Effector memory CD4-positive, alpha-beta T cell (primary cell): Measurements from ENCODE around the gene NFKBIE.

Source experiments
- DNase-seq, 3 donors: peaks; one replicate each; pipeline ENCODE4 v3.0.0-alpha.2; 2020
- H3K27ac ChIP-seq: 2 replicates; pipeline ENCODE4 v1.7.0; 2013; ENCODE audit warnings: mild to moderate bottlenecking, low read length, moderate library complexity; ENCODE audit not compliant: insufficient read depth, poor library complexity, severe bottlenecking
- H3K27me3 ChIP-seq: replicated peaks from 2 replicates; pipeline ENCODE4 v1.7.0; 2013; ENCODE audit warnings: mild to moderate bottlenecking, low read length; ENCODE audit not compliant: insufficient read depth, control insufficient read depth, poor library complexity, severe bottlenecking
- H3K36me3 ChIP-seq: 2 replicates; pipeline ENCODE4 v1.7.0; 2013; ENCODE audit warnings: mild to moderate bottlenecking, low read length, moderate library complexity; ENCODE audit not compliant: control insufficient read depth, insufficient read depth
- H3K4me1 ChIP-seq: 2 replicates; pipeline ENCODE4 v1.7.0; 2013; ENCODE audit warnings: low read length, mild to moderate bottlenecking; ENCODE audit not compliant: control insufficient read depth, insufficient read depth, poor library complexity, severe bottlenecking
- H3K4me3 ChIP-seq: 2 replicates; pipeline ENCODE4 v1.7.0; 2013; ENCODE audit warnings: low read length, low read depth, mild to moderate bottlenecking; ENCODE audit not compliant: insufficient read depth, poor library complexity, severe bottlenecking
- H3K9me3 ChIP-seq: 2 replicates; pipeline ENCODE4 v1.7.0; 2013; ENCODE audit warnings: mild to moderate bottlenecking, low read length, moderate library complexity; ENCODE audit not compliant: control insufficient read depth

The NFKBIE gene

DNA sequence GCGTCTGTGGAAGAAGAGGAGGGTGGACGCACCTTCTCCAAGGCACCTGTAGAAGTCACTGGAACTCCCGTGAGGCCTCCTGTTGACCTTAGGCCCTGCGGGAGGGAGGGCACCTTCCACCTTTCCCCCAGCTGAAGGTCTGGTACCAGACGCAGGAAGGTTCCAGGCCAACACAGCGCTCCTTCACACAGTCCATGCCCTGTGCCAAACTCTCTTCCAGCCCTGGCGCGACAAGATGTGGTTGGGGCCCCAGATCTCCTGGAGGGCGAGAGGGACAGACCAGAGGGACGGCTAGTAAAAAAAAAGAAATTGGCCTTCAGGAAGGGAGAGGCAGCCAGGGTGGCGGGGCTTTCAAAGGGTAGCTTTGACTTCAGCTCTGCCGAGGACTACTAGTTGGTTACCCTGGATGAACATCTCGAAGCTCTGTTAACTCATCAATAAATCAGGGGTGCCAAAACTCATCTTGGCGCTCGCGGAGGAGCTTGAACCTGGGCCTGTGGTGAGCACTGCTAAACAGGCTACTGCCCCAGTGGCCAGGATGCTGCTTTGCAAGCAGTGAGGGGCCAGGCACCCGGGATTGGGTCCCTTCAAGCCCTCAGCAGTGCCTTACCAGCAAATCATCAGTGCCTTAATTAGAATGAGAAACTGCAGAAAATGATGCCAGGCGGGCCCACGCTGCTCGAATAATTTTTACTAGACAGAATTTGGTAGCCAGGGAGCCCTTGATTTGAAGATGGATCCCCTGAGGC is 32.9 kb upstream of the NFKBIE start:
- Histone ChIP-seq H3K27ac (no peak overlapping the region), H3K4me1 (peaks cover 12% of the 10 kb centered on the region), H3K36me3 (peaks cover 26% of the 10 kb centered on the region), H3K4me3 (peak overlapping the region; percentile 59), H3K27me3 (peaks cover 28% of the 10 kb centered on the region), H3K9me3 (no peaks in the 10 kb centered on the region)
- no peak for DNase-seq

DNA sequence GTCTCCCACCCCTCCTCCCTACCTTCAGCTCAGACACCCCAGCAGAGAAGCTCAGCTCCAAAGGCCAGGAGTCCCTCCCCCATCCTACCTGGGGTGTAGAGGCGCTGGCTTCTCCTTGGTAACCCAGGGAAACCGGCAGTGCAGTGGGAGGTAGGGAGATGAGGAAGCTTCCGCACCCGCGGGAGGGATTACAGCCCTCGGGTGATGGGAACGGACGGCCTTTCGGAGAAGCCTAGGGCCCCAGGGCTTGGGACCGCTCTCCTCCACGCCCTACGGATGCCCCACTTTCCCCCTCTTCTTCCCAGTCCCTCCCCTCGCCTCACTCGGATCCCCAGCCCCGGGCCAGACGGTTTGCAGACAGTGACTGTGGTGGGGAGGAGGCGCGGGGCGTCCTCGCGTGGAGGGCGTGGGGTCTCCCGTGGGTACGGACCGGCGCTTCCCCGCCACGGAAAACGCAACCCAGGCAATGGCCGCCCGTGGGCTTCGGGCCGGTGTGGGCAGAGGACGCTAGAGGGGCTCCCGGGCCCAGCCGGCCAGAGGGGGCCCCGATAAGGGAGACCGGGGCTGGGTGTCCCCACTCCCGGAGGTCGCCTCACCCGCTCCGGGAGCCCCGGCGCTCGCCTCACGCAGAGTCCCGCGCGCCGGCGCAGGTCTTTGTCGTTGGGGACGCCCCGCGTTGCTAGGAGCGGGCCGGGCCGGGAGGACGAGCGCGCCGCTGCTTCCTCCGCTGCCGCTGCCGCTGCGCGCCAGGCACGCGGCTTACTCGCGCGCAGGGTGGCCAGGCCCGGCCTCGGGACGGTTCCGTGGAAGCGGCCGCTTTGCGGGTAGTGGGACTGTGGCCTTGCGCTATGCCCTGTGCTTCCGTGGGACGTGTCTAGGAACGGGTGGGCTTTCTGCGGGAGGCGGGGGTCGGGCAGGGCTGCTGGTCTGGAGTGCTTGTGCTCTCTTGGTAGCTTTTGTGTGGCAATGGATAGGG is 32.0 kb upstream of the NFKBIE start:
- peaks cover 28% of the 10 kb centered on the region for H3K27me3 ChIP-seq

DNA sequence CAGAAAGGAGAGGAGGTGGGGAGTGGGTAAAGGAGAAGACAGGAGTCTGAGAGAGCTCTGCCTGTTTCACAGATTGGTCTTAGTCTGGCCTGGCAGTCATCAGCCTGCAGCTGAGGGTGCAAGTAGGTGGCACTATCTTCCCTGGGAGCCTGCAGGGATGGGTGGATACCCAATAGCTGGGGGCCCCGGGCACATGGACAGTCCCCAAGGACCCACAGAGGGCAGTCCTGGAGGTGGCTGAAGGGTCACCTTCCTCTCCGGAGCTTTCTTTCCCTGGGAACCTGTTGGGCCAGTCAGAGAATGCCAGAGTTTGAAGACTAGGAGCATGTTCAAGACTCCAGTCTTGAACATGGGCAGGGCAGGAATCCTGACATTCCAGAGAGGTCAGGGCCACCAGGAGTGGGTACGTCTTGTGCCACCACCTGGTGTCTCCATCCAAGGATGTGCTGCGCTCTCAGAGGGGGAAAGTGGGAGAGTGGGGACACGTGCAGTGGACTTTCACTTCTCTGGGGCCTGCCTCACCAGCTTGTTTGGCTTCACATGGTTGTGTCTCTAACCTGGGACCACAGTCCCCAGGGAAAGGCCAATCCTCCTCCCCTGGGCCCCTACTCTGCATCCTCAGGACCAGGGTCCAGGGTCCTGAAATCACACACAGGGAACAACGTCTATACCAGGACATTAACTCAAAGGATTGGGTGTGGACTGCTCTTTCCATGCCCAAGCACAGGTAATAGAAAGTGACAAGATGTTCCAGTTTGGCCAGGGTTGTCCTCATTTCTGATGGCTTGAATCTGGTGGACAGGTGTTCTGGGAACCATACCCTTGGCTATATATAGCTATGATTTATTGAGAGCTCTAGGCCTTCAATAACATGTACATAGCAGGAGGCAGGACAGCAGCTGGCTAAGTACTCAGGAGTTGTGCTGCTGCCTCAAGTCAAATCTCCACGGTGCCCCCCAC is 29.8 kb upstream of the NFKBIE start:
- no peaks in the 10 kb centered on the region for H3K9me3 ChIP-seq
- H3K27ac ChIP-seq, result no peak overlapping the region
- no peak overlapping the region for H3K4me3 ChIP-seq
- H3K27me3 ChIP-seq, result peaks cover 28% of the 10 kb centered on the region
- H3K36me3 ChIP-seq, result no peaks in the 10 kb centered on the region
- peaks cover 12% of the 10 kb centered on the region for H3K4me1 ChIP-seq
- DNase-seq, result no peak

More for the DNA sequence above, 32.0 kb upstream of the NFKBIE start:
- DNase-seq, result no peak
- H3K27ac ChIP-seq, result no peak overlapping the region
- peak overlapping the region; percentile 59 for H3K4me3 ChIP-seq
- H3K36me3 ChIP-seq, result peaks cover 17% of the 10 kb centered on the region
- peaks cover 12% of the 10 kb centered on the region for H3K4me1 ChIP-seq
- no peaks in the 10 kb centered on the region for H3K9me3 ChIP-seq

DNA sequence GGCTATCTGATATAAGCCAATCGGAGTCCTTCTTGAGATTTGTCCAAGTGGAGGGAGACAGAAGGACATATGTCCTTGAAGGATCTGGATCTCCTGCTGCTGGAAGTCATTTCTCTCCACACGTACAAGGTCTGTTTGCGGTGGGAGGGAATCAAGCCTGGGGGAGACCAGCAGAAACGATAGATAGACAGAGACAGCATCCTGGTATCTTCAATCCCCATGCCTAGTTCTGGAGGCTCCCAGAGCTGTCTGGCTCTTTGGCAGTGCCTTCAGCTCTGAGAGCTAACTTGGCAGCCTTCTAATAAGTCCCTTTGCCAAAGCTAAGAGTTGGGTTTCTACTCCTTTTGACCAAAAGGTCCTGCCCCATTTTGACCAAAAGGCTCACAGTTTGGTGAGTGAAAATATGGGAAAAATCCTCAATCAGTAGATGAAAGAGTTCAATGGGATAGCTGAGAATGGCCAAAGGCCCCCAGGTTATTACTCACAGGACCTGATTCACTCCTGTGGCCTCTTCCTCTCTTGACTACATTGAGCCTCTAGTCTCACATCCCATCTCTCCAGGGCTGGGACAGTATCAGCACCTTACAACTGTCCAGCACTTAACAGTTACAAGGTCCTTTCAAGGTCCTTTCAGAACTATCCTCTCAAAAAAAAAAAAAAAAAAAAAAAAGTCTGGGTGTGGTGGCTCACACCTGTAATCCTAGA is 27.5 kb upstream of the NFKBIE start:
- H3K27ac ChIP-seq, result no peak overlapping the region
- H3K4me3 ChIP-seq, result no peak overlapping the region
- DNase-seq, result no peak
- no peaks in the 10 kb centered on the region for H3K9me3 ChIP-seq
- peaks cover 10% of the 10 kb centered on the region for H3K4me1 ChIP-seq
- H3K36me3 ChIP-seq, result no peaks in the 10 kb centered on the region
- H3K27me3 ChIP-seq, result peaks cover 25% of the 10 kb centered on the region

DNA sequence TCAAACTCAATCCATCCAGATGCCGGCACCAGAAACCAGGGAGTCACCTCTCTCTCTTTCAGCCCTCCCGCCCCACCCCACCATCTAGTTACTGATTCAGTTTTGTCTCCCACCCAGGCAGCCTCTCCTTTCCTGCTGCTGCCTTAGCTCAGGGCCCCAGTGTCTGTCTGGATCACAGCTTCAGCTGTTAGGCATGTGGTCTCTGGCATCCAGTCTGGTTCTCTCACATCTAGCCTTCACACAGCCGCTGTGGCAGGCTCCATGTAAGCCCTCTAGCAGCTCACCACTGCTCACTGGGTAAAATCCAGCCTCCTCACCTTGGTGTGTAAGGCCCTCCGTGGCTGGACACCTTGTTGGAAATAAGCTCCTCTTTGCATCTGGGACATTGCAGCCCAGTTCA is 26.5 kb upstream of the NFKBIE start:
- H3K27me3 ChIP-seq, result peaks cover 19% of the 10 kb centered on the region
- peaks cover under 1% of the 10 kb centered on the region for H3K4me1 ChIP-seq
- no peak overlapping the region for H3K4me3 ChIP-seq
- no peaks in the 10 kb centered on the region for H3K9me3 ChIP-seq
- no peaks in the 10 kb centered on the region for H3K36me3 ChIP-seq
- no peak overlapping the region for H3K27ac ChIP-seq
- no peak for DNase-seq

DNA sequence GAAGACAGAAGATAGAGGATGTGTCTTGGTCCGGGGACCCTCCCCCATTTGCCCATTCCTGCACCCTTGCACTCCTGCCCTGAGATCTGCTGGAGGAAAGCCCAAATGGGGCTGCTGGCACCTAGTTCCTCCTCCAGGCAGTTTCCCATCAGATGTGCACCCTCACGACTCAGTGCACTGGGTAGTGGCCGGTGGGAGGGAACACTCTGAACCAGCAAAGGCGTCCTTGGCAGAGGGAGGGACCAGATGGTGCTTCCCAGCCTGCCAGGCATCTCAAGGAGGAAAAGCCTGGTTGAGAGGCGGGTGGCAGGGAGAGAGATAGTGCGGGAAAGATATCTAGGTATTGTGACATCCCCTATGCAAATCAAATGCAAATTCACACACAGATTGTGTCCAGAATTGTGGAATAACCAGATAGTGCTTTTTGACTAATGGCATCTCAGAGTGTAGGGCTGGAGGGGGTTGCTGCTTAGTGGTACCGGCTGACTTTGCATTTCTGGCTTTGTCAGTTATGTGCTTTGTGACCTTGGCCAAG is 24.4 kb upstream of the NFKBIE start:
- H3K27me3 ChIP-seq, result peaks cover under 1% of the 10 kb centered on the region
- no peaks in the 10 kb centered on the region for H3K9me3 ChIP-seq
- no peak overlapping the region for H3K27ac ChIP-seq
- DNase-seq, result no peak
- H3K4me1 ChIP-seq, result no peaks in the 10 kb centered on the region
- no peak overlapping the region for H3K4me3 ChIP-seq
- H3K36me3 ChIP-seq, result no peaks in the 10 kb centered on the region

DNA sequence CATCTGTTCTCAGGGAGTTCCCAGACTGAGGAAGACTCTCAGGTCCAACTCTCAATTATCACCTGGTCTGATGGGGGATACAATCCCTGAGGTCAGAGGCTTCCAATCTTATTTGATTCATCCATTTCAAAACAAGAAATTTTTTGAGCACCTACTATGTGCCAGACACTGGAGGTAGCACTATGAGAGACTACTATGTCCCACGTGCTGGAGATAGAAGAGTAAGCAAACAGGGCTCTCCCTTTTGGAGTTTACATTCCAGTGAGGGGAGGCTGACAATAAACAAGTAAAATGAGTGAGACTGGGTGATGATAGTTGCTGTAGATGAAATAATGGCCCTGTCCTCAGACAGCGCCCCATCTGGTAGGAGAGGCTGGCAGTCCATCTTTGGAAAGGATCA is 21.4 kb upstream of the NFKBIE start:
- H3K36me3 ChIP-seq, result no peaks in the 10 kb centered on the region
- H3K27ac ChIP-seq, result no peak overlapping the region
- DNase-seq, result no peak
- H3K27me3 ChIP-seq, result no peaks in the 10 kb centered on the region
- H3K4me1 ChIP-seq, result no peaks in the 10 kb centered on the region
- no peaks in the 10 kb centered on the region for H3K9me3 ChIP-seq
- H3K4me3 ChIP-seq, result no peak overlapping the region

DNA sequence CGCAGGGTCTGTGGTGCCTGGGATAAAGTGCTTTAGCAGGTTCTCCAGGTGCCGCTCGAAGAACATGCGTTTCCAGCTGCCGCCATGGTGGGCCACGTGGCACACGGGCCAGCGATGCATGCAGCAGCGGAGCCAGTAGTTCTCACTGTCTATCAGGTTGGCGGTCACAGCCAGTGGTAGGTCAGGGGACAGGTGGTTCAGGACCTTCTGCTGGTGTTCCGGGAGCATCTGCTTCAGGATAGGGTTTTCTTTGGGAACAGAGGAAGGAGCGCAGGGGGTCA is 20.9 kb upstream of the NFKBIE start:
- Histone ChIP-seq H3K27me3 (no peaks in the 10 kb centered on the region), H3K4me3 (no peak overlapping the region), H3K27ac (no peak overlapping the region), H3K36me3 (no peaks in the 10 kb centered on the region), H3K4me1 (no peaks in the 10 kb centered on the region), H3K9me3 (no peaks in the 10 kb centered on the region)
- DNase-seq, result no peak
